ENCODE measurements around the gene PRKAG1.
A peak's percentile ranks its signal among the peaks of the same experiment; 100 is the strongest.
"Not testable (repeated sequence)": the region's sequence is repeated elsewhere in the genome, so short reads cannot be mapped to it uniquely, and the experiment has no call there.

The PRKAG1 gene

GRCh38 chr12:49018261-49019119, at the start of gene PRKAG1:
PRKAG1 (minus strand) TSS chr12:49018776; CDS start chr12:49018740, 36 bp downstream.
- H3K4me3 Mint-ChIP-seq, result peak within 1 kb of the TSS; percentile 96 to 98 (median 98)
- peaks cover 42% of the 10 kb centered on the region for H3K4me1 Mint-ChIP-seq
- no peaks in the 10 kb centered on the region for H3K9me3 Mint-ChIP-seq
- TF ChIP-seq CTCF (IDR thresholded peaks at IDR 0.05; ENCODE audit: unreplicated experiment in 3 of 3), result peak; percentile 43 to 58 (median 50)
- no peaks in the 10 kb centered on the region for H3K27me3 Mint-ChIP-seq (ENCODE audit: low read depth)
- H3K36me3 Mint-ChIP-seq (ENCODE audit: low read depth), result peaks cover 25% of the 10 kb centered on the region
- H3K27ac Mint-ChIP-seq, result peak within 1 kb of the TSS; percentile 98 to 99 (median 99)

GRCh38 chr12:49066120-49066519, 47.5 kb upstream of the PRKAG1 start:
- Mint-ChIP-seq H3K4me3 (peak overlapping the region in 1 of 3 experiments; percentile 62), H3K4me1 (peaks cover 25% of the 10 kb centered on the region), H3K27me3 (ENCODE audit: low read depth) (peaks cover 13% of the 10 kb centered on the region), H3K36me3 (ENCODE audit: low read depth) (no peaks in the 10 kb centered on the region), H3K27ac (no peak overlapping the region), H3K9me3 (no peaks in the 10 kb centered on the region)
- TF ChIP-seq CTCF (IDR thresholded peaks at IDR 0.05; ENCODE audit: unreplicated experiment in 3 of 3), result no peak

GRCh38 chr12:49064767-49065152, 46.2 kb upstream of the PRKAG1 start:
- Mint-ChIP-seq H3K27me3 (ENCODE audit: low read depth) (peaks cover 13% of the 10 kb centered on the region), H3K4me3 (no peak overlapping the region), H3K4me1 (peaks cover 21% of the 10 kb centered on the region), H3K27ac (no peak overlapping the region), H3K9me3 (no peaks in the 10 kb centered on the region), H3K36me3 (ENCODE audit: low read depth) (no peaks in the 10 kb centered on the region)
- no peak for TF ChIP-seq CTCF (IDR thresholded peaks at IDR 0.05; ENCODE audit: unreplicated experiment in 3 of 3)

- peaks cover 27% of the 10 kb centered on the region for H3K4me1 Mint-ChIP-seq
Observed at GRCh38 chr12:49061916-49062315, 43.3 kb upstream of the PRKAG1 start.

GRCh38 chr12:49061157-49061650, 42.6 kb upstream of the PRKAG1 start:
- peaks cover 34% of the 10 kb centered on the region for H3K4me1 Mint-ChIP-seq
- H3K27ac Mint-ChIP-seq, result peak overlapping the region; percentile 92 to 99 (median 99)

More at GRCh38 chr12:49061916-49062315, 43.3 kb upstream of the PRKAG1 start:
- not testable (repeated sequence) for H3K9me3 Mint-ChIP-seq; H3K36me3 Mint-ChIP-seq (ENCODE audit: low read depth); H3K27ac Mint-ChIP-seq; H3K27me3 Mint-ChIP-seq (ENCODE audit: low read depth)
- peak overlapping the region; percentile 94 to 97 (median 96) for H3K4me3 Mint-ChIP-seq

More at GRCh38 chr12:49061157-49061650, 42.6 kb upstream of the PRKAG1 start:
- no peak for TF ChIP-seq CTCF (IDR thresholded peaks at IDR 0.05; ENCODE audit: unreplicated experiment in 3 of 3)
- no peaks in the 10 kb centered on the region for H3K27me3 Mint-ChIP-seq (ENCODE audit: low read depth)
- H3K4me3 Mint-ChIP-seq, result peak overlapping the region; percentile 94 to 97 (median 96)
- H3K36me3 Mint-ChIP-seq (ENCODE audit: low read depth), result no peaks in the 10 kb centered on the region
- no peaks in the 10 kb centered on the region for H3K9me3 Mint-ChIP-seq

All from nephron (organoid).